BLaER1 (cell line): ENCODE measurements around the gene DCHS2.
A peak's percentile ranks its signal among the peaks of the same experiment; 100 is the strongest.

Source experiments
- H3K27ac ChIP-seq: shearing (Covaris generic); formaldehyde crosslinking; 2 replicates; pipeline ENCODE4 v1.8.1; 2022
- H3K27me3 ChIP-seq: shearing (Covaris generic); formaldehyde crosslinking; 2 replicates; pipeline ENCODE4 v1.8.1; 2022
- H3K36me3 ChIP-seq: shearing (Covaris generic); formaldehyde crosslinking; 2 replicates; pipeline ENCODE4 v1.8.1; 2022
- H3K4me1 ChIP-seq: shearing (Covaris generic); formaldehyde crosslinking; 2 replicates; pipeline ENCODE4 v1.8.1; 2022
- H3K4me2 ChIP-seq: shearing (Covaris generic); formaldehyde crosslinking; 2 replicates; pipeline ENCODE4 v1.8.1; 2022
- H3K4me3 ChIP-seq: shearing (Covaris generic); formaldehyde crosslinking; 2 replicates; pipeline ENCODE4 v1.8.1; 2022
- H3K9ac ChIP-seq: shearing (Covaris generic); formaldehyde crosslinking; 2 replicates; pipeline ENCODE4 v1.8.1; 2022
- H3K9me3 ChIP-seq: shearing (Covaris generic); formaldehyde crosslinking; 2 replicates; pipeline ENCODE4 v1.8.1; 2022
- H4K20me1 ChIP-seq: shearing (Covaris generic); formaldehyde crosslinking; 2 replicates; pipeline ENCODE4 v1.8.1; 2022
- Cebpa-rat ChIP-seq: shearing (Covaris generic); IDR thresholded peaks from 2 replicates; pipeline ENCODE4 v1.8.1; 2022

Gene DCHS2

GRCh38 chr4:154472858-154473257 lies 18.7 kb downstream of the DCHS2 start:
- TF ChIP-seq Cebpa-rat = no peak
- Histone ChIP-seq H3K4me3 (no peak overlapping the region), H3K36me3 (peaks cover 47% of the 10 kb centered on the region), H4K20me1 (no peaks in the 10 kb centered on the region), H3K9ac (no peak overlapping the region), H3K4me1 (peaks cover 29% of the 10 kb centered on the region), H3K27me3 (no peaks in the 10 kb centered on the region), H3K4me2 (peak overlapping the region; percentile 39; the same call in 1 of the 2 replicates), H3K9me3 (no peaks in the 10 kb centered on the region), H3K27ac (no peak overlapping the region)

GRCh38 chr4:154471526-154472331 lies 19.9 kb downstream of the DCHS2 start:
- Histone ChIP-seq H4K20me1 (no peaks in the 10 kb centered on the region), H3K9ac (no peak overlapping the region), H3K9me3 (no peaks in the 10 kb centered on the region), H3K36me3 (peaks cover 37% of the 10 kb centered on the region), H3K27ac (no peak overlapping the region), H3K4me1 (peaks cover 29% of the 10 kb centered on the region), H3K27me3 (no peaks in the 10 kb centered on the region), H3K4me3 (no peak overlapping the region), H3K4me2 (peak overlapping the region; percentile 39)
- TF ChIP-seq Cebpa-rat = no peak

GRCh38 chr4:154471032-154471431 lies 20.6 kb downstream of the DCHS2 start:
- H3K4me3 ChIP-seq = no peak overlapping the region
- H3K27ac ChIP-seq = no peak overlapping the region
- no peaks in the 10 kb centered on the region for H3K9me3 ChIP-seq
- H3K4me2 ChIP-seq = peak overlapping the region; percentile 39; the same call in 1 of the 2 replicates
- H4K20me1 ChIP-seq = no peaks in the 10 kb centered on the region
- no peaks in the 10 kb centered on the region for H3K27me3 ChIP-seq
- H3K36me3 ChIP-seq = peaks cover 34% of the 10 kb centered on the region
- no peak overlapping the region for H3K9ac ChIP-seq
- peaks cover 29% of the 10 kb centered on the region for H3K4me1 ChIP-seq
- no peak for TF ChIP-seq Cebpa-rat

GRCh38 chr4:154467886-154468285 lies 23.7 kb downstream of the DCHS2 start:
- no peak overlapping the region for H3K4me3 ChIP-seq
- H3K9me3 ChIP-seq = no peaks in the 10 kb centered on the region
- TF ChIP-seq Cebpa-rat = no peak
- H3K27ac ChIP-seq = no peak overlapping the region
- H3K9ac ChIP-seq = no peak overlapping the region
- H3K27me3 ChIP-seq = no peaks in the 10 kb centered on the region
- peaks cover 24% of the 10 kb centered on the region for H3K36me3 ChIP-seq
- peaks cover 17% of the 10 kb centered on the region for H3K4me1 ChIP-seq
- no peak overlapping the region for H3K4me2 ChIP-seq
- H4K20me1 ChIP-seq = no peaks in the 10 kb centered on the region

GRCh38 chr4:154466336-154466735 lies 25.3 kb downstream of the DCHS2 start:
- Histone ChIP-seq H3K4me1 (peaks cover 2% of the 10 kb centered on the region), H3K9ac (no peak overlapping the region), H3K4me2 (no peak overlapping the region), H3K4me3 (no peak overlapping the region), H4K20me1 (no peaks in the 10 kb centered on the region), H3K27ac (no peak overlapping the region), H3K27me3 (no peaks in the 10 kb centered on the region), H3K36me3 (peaks cover 23% of the 10 kb centered on the region), H3K9me3 (no peaks in the 10 kb centered on the region)
- no peak for TF ChIP-seq Cebpa-rat

- Histone ChIP-seq H3K4me1 (no peaks in the 10 kb centered on the region), H3K27me3 (no peaks in the 10 kb centered on the region), H3K36me3 (peaks cover 16% of the 10 kb centered on the region), H3K9me3 (no peaks in the 10 kb centered on the region), H3K4me3 (no peak overlapping the region), H4K20me1 (no peaks in the 10 kb centered on the region), H3K9ac (no peak overlapping the region), H3K4me2 (no peak overlapping the region), H3K27ac (no peak overlapping the region)
- no peak for TF ChIP-seq Cebpa-rat
Measured at GRCh38 chr4:154465085-154465484, 26.5 kb downstream of the DCHS2 start.

GRCh38 chr4:154464654-154465053 lies 26.9 kb downstream of the DCHS2 start:
- Histone ChIP-seq H3K4me2 (no peak overlapping the region), H3K36me3 (peaks cover 11% of the 10 kb centered on the region), H3K9ac (no peak overlapping the region), H3K4me1 (no peaks in the 10 kb centered on the region), H4K20me1 (no peaks in the 10 kb centered on the region), H3K27ac (no peak overlapping the region), H3K4me3 (no peak overlapping the region), H3K27me3 (no peaks in the 10 kb centered on the region), H3K9me3 (no peaks in the 10 kb centered on the region)
- TF ChIP-seq Cebpa-rat = no peak

GRCh38 chr4:154462081-154462810 lies 29.4 kb downstream of the DCHS2 start:
- H3K27me3 ChIP-seq = no peaks in the 10 kb centered on the region
- no peaks in the 10 kb centered on the region for H4K20me1 ChIP-seq
- no peak overlapping the region for H3K9ac ChIP-seq
- no peak for TF ChIP-seq Cebpa-rat
- H3K27ac ChIP-seq = no peak overlapping the region
- H3K4me2 ChIP-seq = no peak overlapping the region
- H3K4me3 ChIP-seq = no peak overlapping the region
- H3K36me3 ChIP-seq = peaks cover 13% of the 10 kb centered on the region
- H3K4me1 ChIP-seq = no peaks in the 10 kb centered on the region
- no peaks in the 10 kb centered on the region for H3K9me3 ChIP-seq

GRCh38 chr4:154457471-154457870 lies 34.1 kb downstream of the DCHS2 start:
- no peak for TF ChIP-seq Cebpa-rat
- H3K9ac ChIP-seq = no peak overlapping the region
- H3K9me3 ChIP-seq = no peaks in the 10 kb centered on the region
- no peaks in the 10 kb centered on the region for H3K27me3 ChIP-seq
- H4K20me1 ChIP-seq = no peaks in the 10 kb centered on the region
- no peak overlapping the region for H3K4me3 ChIP-seq
- peaks cover 10% of the 10 kb centered on the region for H3K36me3 ChIP-seq
- no peak overlapping the region for H3K27ac ChIP-seq
- no peak overlapping the region for H3K4me2 ChIP-seq
- H3K4me1 ChIP-seq = peaks cover 15% of the 10 kb centered on the region; the same call in 1 of the 2 replicates

GRCh38 chr4:154456889-154457288 lies 34.7 kb downstream of the DCHS2 start:
- no peak overlapping the region for H3K9ac ChIP-seq
- no peak overlapping the region for H3K27ac ChIP-seq
- no peak for TF ChIP-seq Cebpa-rat
- no peak overlapping the region for H3K4me2 ChIP-seq
- H4K20me1 ChIP-seq = no peaks in the 10 kb centered on the region
- H3K9me3 ChIP-seq = no peaks in the 10 kb centered on the region
- H3K36me3 ChIP-seq = peaks cover 10% of the 10 kb centered on the region
- H3K27me3 ChIP-seq = no peaks in the 10 kb centered on the region
- H3K4me1 ChIP-seq = peaks cover 15% of the 10 kb centered on the region; the same call in 1 of the 2 replicates
- no peak overlapping the region for H3K4me3 ChIP-seq
